ENCODE data around the gene ZDHHC13.

Gene ZDHHC13

GRCh38 chr11:19100885-19101284 lies 16.1 kb upstream of the ZDHHC13 start:
- DNase-seq (ENCODE audit: low spot score) = no peak
- no peak for TF ChIP-seq CTCF (IDR thresholded peaks at IDR 0.05; ENCODE audit: extremely low read depth, missing control alignments)

- TF ChIP-seq CTCF (IDR thresholded peaks at IDR 0.05; ENCODE audit: extremely low read depth, missing control alignments) = no peak
- DNase-seq (ENCODE audit: low spot score) = no peak
Measured at GRCh38 chr11:19101796-19102520, 15.0 kb upstream of the ZDHHC13 start.

- DNase-seq (ENCODE audit: low spot score) = no peak
- no peak for TF ChIP-seq CTCF (IDR thresholded peaks at IDR 0.05; ENCODE audit: extremely low read depth, missing control alignments)
Measured at GRCh38 chr11:19102521-19102900, 14.5 kb upstream of the ZDHHC13 start.

- no peak for TF ChIP-seq CTCF (IDR thresholded peaks at IDR 0.05; ENCODE audit: extremely low read depth, missing control alignments)
- no peak for DNase-seq (ENCODE audit: low spot score)
Measured at GRCh38 chr11:19105011-19105410, 12.0 kb upstream of the ZDHHC13 start.

- no peak for TF ChIP-seq CTCF (IDR thresholded peaks at IDR 0.05; ENCODE audit: extremely low read depth, missing control alignments)
- DNase-seq (ENCODE audit: low spot score) = no peak
Measured at GRCh38 chr11:19107125-19107524, 9.8 kb upstream of the ZDHHC13 start.

- no peak for TF ChIP-seq CTCF (IDR thresholded peaks at IDR 0.05; ENCODE audit: extremely low read depth, missing control alignments)
- no peak for DNase-seq (ENCODE audit: low spot score)
Measured at GRCh38 chr11:19110295-19110694, 6.7 kb upstream of the ZDHHC13 start.

GRCh38 chr11:19111809-19112208 lies 5.2 kb upstream of the ZDHHC13 start:
- no peak for TF ChIP-seq CTCF (IDR thresholded peaks at IDR 0.05; ENCODE audit: extremely low read depth, missing control alignments)

More at GRCh38 chr11:19111809-19112208, 5.2 kb upstream of the ZDHHC13 start:
- DNase-seq (ENCODE audit: low spot score) = no peak

All from GM20000 (cell line).